Glutamatergic neuron (in vitro differentiated cells): Measurements from ENCODE around the gene POLD2. TPM values are rescaled to one million over a fixed set of nuclear protein-coding genes. Genes with fewer than 3 reads are reported as not detected.
A peak's percentile ranks its signal among the peaks of the same experiment; 100 is the strongest.

ENCODE experiments used
- DNase-seq: peaks from one replicate; pipeline ENCODE4 v3.0.0; 2022
- H3K27ac Mint-ChIP-seq: one replicate; pipeline ENCODE4 v1.8.0; 2020; ENCODE audit warnings: mild to moderate bottlenecking, mixed read lengths, inconsistent platforms; ENCODE audit not compliant: unreplicated experiment
- H3K27me3 Mint-ChIP-seq: one replicate; pipeline ENCODE4 v1.8.0; 2020; ENCODE audit warnings: mild to moderate bottlenecking, moderate library complexity, mixed read lengths, inconsistent platforms; ENCODE audit not compliant: unreplicated experiment
- H3K36me3 Mint-ChIP-seq: one replicate; pipeline ENCODE4 v1.8.0; 2020; ENCODE audit warnings: mild to moderate bottlenecking, mixed read lengths, inconsistent platforms; ENCODE audit not compliant: unreplicated experiment
- H3K4me1 Mint-ChIP-seq: one replicate; pipeline ENCODE4 v1.8.0; 2020; ENCODE audit warnings: mild to moderate bottlenecking, low read depth, mixed read lengths, inconsistent platforms; ENCODE audit not compliant: unreplicated experiment
- H3K4me3 Mint-ChIP-seq: one replicate; pipeline ENCODE4 v1.8.0; 2020; ENCODE audit warnings: mild to moderate bottlenecking, mixed read lengths, inconsistent platforms; ENCODE audit not compliant: unreplicated experiment
- H3K9me3 Mint-ChIP-seq: one replicate; pipeline ENCODE4 v1.8.0; 2020; ENCODE audit warnings: mild to moderate bottlenecking, moderate library complexity, mixed read lengths, inconsistent platforms; ENCODE audit not compliant: unreplicated experiment
- total RNA-seq: library from RNA; stranded (reverse); fragmentation: NEBNext Ultra II Directional; extraction: Animal tissue kit (Norgen Biotek cat#: 25700); gene quantifications from one replicate; pipeline ENCODE4 v1.2.1, GENCODE V29; 2021; ENCODE audit not compliant: unreplicated experiment
- TF ChIP-seq, protein P1 (sequence below): fragments of 200-600 bp; sonication (generic); IDR thresholded peaks from one replicate; pipeline ENCODE4 v1.5.0; 2021; ENCODE audit not compliant: partially characterized antibody, unreplicated experiment

POLD2 gene
- total RNA-seq, 1 donor from 2014 or later, result 71.2 TPM

DNA sequence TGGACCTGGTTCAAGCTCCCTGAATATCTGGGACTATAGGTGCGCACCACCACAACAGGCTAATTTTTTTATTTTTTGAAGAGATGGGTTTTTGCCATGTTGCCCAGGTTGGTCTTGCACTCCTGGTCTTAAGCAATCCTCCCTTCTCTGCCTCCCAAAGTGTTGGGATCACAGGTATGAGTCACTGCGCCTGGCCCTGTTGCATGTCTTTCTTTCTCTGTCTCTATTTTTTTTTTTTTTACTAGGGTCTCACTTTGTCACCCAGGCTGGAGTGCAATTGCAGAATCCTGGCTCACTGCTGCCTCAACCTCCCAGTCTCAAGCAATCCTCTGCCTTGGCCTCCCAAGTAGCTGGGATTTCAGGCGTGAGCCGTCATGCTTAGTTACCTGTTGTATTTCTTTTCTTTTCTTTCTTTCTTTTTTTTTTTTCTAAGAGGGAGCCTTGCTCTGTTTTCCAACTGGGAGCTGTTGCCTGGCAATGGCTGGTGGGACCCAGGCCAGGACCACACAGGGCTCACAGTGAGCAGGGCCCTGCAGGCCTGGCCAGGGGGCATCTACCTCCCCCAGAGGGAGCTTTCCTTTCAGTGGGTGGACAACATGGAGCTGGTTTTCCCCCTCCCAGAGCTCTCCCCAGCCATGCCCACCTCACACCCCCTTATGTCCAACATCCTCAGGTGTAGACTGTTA lies 11.7 kb upstream of the POLD2 start:
- Mint-ChIP-seq H3K9me3 (peaks cover 5% of the 10 kb centered on the region), H3K4me3 (no peak overlapping the region), H3K27ac (no peak overlapping the region), H3K36me3 (peaks cover 5% of the 10 kb centered on the region), H3K4me1 (peaks cover 26% of the 10 kb centered on the region), H3K27me3 (peaks cover 5% of the 10 kb centered on the region)
- no peak for DNase-seq
- TF ChIP-seq, protein P1, sequence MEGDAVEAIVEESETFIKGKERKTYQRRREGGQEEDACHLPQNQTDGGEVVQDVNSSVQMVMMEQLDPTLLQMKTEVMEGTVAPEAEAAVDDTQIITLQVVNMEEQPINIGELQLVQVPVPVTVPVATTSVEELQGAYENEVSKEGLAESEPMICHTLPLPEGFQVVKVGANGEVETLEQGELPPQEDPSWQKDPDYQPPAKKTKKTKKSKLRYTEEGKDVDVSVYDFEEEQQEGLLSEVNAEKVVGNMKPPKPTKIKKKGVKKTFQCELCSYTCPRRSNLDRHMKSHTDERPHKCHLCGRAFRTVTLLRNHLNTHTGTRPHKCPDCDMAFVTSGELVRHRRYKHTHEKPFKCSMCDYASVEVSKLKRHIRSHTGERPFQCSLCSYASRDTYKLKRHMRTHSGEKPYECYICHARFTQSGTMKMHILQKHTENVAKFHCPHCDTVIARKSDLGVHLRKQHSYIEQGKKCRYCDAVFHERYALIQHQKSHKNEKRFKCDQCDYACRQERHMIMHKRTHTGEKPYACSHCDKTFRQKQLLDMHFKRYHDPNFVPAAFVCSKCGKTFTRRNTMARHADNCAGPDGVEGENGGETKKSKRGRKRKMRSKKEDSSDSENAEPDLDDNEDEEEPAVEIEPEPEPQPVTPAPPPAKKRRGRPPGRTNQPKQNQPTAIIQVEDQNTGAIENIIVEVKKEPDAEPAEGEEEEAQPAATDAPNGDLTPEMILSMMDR, result no peak

DNA sequence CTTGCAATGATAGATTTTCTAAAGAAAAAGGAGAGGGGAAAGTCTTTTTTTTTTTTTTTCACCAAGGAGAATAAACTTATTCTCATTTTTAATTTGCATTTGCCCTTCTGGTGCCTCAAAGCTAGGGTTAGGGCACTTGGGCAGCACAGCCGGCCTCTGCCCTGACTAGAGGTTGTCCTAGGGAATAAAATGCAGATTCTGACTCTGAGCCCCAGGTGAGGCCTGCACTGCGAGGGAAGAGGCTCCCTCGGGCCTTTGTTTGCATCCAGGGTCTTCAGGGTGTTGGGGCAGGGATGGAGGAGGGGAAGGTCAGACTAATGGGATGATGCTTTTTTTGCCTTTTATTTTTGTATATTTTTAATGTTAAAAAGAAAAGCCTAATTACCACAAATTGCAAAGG lies 9.9 kb upstream of the POLD2 start:
- TF ChIP-seq, protein P1, result no peak

DNA sequence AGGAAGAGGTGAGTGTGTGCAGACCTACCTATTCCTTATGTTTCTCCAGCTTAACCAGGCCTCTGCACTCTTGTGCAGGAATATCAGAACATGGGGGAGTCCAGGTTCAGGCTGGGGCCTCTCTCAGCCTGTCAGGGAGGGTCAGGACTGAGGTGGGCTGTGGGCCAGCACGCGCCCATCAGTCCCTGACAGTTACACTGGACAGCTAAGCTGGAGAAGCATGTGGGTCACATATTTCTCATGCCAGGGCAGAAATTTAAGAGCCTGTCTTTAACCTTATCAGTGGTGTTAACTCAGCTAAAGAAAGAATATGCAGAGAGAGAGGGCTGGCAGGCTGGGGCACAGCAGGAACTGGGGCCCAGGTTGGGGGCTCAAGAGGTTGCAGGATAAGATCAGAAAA lies 8.7 kb upstream of the POLD2 start:
- no peak for DNase-seq
- peak overlapping the region; percentile 20 for H3K4me3 Mint-ChIP-seq
- H3K36me3 Mint-ChIP-seq, result peaks cover 15% of the 10 kb centered on the region
- H3K9me3 Mint-ChIP-seq, result peaks cover 12% of the 10 kb centered on the region
- no peak overlapping the region for H3K27ac Mint-ChIP-seq
- TF ChIP-seq, protein P1, result no peak
- H3K4me1 Mint-ChIP-seq, result peaks cover 18% of the 10 kb centered on the region
- H3K27me3 Mint-ChIP-seq, result peaks cover 8% of the 10 kb centered on the region

More for the DNA sequence above, 9.9 kb upstream of the POLD2 start:
- H3K4me3 Mint-ChIP-seq, result no peak overlapping the region
- H3K27me3 Mint-ChIP-seq, result peaks cover 3% of the 10 kb centered on the region
- peaks cover 5% of the 10 kb centered on the region for H3K36me3 Mint-ChIP-seq
- H3K9me3 Mint-ChIP-seq, result peaks cover 5% of the 10 kb centered on the region
- H3K4me1 Mint-ChIP-seq, result peaks cover 26% of the 10 kb centered on the region
- no peak for DNase-seq
- H3K27ac Mint-ChIP-seq, result no peak overlapping the region

DNA sequence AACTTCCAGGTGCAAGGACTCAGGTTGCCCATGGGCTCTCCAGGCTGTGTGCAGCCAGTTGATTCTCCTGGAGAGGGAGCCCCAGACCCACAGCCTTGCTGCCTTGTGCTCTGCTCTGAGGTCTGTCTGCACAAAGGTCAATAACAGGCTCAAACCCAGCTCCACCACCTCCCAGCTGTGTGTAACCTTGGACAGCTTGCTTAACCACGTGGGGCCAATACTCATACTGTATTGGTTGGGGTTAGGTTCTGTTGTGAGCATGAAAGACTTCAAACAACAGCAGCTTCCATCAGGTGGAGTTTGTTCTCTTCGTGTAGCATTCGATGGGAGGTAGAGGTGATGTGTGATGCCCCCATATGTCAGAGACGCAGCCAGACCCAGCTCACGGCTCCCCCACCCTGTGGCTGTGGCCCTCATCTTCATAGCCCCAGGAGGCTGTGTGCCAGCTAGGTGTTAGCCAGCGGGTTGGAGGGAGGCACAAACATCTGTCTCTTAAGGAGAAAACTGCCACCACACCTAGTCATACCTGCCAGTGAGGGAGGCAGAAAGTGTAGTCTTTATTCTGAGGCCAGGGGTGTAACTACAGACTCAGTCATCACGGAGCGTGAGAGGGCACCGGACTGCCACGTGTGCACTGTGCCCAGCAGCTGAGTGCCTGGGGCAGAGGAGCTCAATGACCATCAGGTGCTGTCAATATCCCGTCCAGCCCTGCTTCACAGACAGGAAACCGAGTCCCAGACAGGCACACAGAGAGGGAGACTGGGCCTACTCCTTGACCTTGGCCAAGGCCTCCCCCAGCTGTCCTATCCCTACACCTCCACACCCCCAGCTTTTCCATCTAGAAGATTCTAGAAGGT lies 8.1 kb upstream of the POLD2 start:
- Mint-ChIP-seq H3K27ac (peak overlapping the region; percentile 55), H3K27me3 (peaks cover 6% of the 10 kb centered on the region), H3K36me3 (peaks cover 19% of the 10 kb centered on the region), H3K4me3 (peak overlapping the region; percentile 20), H3K4me1 (peaks cover 12% of the 10 kb centered on the region), H3K9me3 (peaks cover 13% of the 10 kb centered on the region)
- TF ChIP-seq, protein P1, result peak; percentile 19
- DNase-seq, result peak; percentile 63
